HK-2 (cell line): ENCODE data around the gene DMAC2L.
"Not testable (repeated sequence)": the region's sequence is repeated elsewhere in the genome, so short reads cannot be mapped to it uniquely, and the experiment has no call there.

Source experiments
- DNase-seq: peaks from one replicate; pipeline ENCODE4 v3.0.0-alpha.2; 2018; ENCODE audit not compliant: unreplicated experiment

The DMAC2L gene, protein sequence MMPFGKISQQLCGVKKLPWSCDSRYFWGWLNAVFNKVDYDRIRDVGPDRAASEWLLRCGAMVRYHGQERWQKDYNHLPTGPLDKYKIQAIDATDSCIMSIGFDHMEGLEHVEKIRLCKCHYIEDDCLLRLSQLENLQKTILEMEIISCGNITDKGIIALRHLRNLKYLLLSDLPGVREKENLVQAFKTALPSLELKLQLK

DNA sequence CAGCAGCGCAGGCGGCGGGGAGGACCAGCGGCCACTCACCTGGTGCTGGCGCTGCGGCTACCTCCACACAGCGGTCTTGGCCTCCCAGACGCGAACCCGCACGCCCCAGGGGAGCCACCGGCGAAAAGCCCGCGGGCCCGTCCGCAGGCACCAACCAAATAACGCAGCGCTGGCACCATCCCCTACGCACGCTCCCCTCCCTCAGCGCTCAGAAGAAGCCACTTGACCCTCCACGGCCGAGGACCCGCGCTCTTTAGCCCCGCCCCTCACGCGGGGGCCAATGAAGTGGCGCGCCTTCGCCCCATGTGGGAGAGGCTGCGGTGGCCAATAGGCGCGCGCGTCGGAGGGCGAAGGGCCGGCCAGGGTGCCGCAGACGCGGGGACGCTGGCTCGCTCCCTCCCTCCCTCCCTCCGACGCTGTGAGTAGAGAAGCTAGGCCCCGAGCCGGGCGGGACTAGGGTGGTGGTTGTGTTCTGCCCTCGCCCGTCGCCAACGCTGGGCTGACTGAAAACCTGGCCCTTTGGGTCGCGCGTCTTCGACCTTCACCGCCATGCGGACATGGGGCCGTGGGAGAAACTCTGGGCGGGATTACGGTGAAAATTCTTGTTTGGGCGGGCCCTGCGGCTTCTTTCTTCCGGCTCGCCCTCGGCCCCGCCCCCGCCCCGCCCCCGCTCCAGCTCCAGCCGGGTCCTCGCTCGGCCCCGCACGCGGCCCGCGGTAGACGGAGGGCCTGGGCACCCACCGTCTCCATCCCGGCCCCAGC, at the start of gene DMAC2L, which contains the start of gene L2HGDH:
DMAC2L (plus strand) TSS at position 353 of the 762 bp plus-strand sequence. CDS start 9,164 bp downstream, outside the sequence.
L2HGDH (minus strand) TSS at position 258 of the 762 bp plus-strand sequence; CDS start at position 179, 79 bp downstream.
- peak; percentile 94 for DNase-seq

DNA sequence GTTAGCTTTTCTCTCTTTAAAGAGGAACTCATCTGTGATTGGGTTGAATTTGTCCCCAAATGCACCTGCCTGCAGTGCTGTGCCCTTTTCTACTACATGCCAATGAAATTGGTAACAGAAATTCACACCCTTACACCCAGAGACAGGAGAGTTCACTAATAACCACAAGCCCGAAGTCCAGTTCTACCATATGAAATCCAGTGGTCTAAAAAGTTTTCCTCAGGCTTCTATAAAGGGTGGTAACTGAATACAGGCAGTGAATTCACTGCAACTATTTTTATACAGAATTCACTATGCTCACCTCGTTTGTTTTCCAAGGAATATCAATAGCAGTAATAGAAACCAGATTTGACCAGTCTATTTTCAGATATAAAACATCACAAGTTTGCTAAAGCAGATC, 49.3 kb upstream of the DMAC2L start:
- no peak for DNase-seq

DNA sequence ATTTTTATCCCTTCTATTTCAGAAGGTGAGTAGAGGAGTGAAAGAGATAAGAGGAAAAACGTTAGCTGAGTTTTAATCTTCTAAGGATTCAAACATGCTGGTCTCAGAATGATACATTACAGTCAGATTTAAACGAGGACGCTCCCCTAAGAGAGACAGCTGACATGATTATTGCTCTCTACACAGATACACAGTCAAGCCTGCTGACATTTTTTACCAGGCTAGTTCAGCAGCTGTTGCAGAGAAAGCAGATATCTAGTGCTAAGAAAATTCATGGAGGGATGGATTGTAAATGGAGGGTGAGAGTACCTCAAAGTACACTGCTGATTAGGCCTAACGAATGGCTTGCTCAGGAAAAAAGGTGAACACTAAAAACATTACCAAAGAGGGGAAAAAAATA, 48.8 kb upstream of the DMAC2L start:
- no peak for DNase-seq

DNA sequence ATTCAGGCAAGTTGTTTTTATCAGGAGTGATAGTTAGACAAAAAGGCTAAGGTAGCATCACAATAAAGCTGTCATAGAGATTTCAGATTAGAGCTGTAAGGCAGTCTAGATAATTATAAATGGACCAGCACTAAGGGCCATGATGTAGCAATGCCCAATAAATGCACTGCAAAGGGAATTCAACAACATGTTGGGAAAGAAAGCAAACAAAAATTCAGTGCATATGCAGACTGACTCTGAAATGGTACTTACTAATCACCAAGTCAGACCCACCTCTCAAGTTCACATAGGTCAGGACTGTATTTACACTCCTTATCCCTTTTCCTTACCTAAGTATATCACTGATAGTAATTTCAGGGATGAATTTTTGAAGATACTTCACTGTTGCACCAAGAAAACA, 47.1 kb upstream of the DMAC2L start:
- DNase-seq = no peak

DNA sequence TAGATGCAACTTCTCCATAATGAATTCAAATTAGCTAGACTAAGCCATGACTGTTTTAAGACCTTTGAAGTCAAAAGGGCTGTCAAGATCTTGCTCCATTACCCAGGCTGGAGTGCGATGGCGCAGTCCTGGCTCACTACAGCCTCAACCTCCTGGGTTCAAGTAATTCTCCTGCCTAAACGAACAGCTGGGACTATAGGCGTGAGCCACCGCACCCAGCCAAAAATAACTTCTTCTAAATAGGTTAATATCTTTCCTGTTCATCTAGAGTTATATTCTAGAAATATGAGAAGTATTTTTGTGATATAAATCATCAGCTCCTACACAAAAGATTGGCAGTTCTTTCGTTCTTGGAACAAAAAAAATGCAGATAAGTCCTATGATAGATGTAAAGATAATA, 41.2 kb upstream of the DMAC2L start:
- no peak for DNase-seq

DNA sequence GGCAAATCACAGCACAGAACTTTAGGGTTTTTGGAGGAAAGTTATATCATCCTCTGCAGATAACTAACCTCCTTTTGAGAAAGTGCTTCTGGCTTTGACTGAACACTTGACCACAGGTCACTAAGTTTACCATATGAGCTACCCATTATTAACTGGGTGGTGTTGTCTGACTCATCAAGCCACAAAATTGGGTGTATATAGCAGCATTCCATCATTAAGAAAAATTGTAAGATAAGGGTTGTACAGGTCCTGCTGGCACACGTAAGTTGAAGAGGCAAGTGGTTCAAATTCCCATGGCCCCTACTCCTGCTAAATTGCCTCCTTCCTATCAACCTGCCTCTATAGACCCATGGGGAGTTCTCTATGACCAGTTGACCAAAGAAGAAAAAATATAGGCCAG, 39.6 kb upstream of the DMAC2L start:
- no peak for DNase-seq

DNA sequence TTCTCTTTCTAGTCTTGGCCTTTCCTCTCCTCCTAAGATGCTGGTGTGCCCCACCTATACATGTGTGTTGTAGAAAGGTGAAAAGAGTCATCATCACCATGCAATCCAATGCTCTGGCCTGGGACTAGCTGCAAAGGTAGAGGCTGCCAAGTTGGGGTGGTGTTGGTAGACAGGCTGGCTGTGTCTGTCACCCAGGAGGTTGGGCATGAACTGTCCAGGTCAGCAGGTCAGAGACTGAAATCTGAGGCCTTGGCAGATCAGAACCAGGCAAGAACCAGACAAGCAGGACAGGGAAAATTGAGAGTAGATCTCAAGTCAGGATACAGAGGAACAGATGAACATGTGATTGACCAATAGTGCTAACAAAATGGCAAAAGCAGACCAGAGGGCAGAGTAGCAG, 26.3 kb upstream of the DMAC2L start:
- no peak for DNase-seq

DNA sequence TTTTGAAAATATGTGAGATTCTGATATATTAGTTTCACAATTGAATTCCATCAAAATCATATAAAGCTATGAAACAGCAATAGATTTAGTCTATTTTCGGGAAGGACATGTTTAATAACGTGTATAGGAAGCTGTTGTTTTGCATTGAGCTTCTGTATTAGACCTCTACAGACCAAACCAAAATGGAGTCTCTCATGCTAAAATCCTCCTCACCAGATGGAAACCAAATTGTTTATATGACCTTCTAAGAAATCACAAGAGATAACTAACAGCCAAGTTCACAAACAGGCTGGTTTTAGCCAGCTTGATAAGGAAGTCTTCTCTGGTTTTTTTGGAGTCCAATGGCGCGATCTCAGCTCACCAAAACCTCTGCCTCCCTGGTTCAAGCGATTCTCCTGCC, 24.0 kb upstream of the DMAC2L start:
- no peak for DNase-seq

DNA sequence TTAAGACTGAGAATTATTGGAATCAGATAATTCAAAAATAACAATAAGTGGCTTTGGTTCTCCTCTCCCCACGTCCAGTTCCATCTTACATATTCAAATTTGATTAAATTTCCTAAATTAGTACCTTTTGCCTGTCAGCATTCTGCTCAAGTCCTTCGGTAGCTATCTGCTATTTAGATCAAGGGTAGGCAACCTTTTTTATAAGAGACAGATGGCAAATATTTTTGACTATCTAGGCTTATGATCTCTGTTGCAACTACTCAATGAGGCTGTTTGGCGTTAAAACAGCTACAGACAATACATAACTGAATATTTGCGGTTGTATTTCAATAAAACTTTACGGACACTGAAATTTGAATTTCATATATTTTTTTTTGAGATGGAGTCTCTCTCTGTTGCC, 21.8 kb upstream of the DMAC2L start:
- no peak for DNase-seq

DNA sequence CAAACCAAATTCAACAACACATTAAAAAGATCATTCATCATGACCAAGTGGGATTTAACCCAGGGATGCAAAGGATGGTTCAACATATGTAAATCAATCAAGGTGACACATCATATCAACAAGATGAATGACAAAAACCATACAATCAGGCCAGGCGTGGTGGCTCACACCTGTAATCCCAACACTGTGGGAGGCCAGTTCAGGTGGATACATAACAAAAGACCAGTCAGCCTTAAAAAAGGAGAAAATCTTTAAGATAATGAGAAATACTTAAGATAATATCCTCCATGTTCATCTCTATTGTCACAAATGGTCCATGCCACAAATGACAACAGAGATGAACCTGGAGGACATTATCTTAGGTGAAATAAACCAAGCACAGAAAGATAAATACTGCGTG, 12.5 kb upstream of the DMAC2L start:
- DNase-seq = no peak

DNA sequence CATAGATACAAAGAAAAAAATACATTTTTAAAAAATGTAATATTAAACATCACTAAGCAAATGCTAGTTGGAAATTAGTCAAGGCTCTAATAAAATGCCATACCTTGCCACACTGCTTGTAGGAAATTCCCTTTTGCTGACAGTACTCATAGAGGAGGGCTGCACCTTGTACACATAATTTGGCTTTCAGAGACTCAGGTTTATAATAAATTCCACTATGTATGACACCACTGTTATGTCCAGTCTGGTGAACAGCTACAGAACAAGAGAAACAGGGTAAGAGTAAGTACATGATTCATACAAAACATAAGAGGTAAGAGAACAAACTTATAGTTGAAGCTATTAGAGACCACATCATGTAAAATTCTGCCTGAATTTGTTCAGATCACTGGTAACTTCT, 10.2 kb upstream of the DMAC2L start:
- DNase-seq = no peak

DNA sequence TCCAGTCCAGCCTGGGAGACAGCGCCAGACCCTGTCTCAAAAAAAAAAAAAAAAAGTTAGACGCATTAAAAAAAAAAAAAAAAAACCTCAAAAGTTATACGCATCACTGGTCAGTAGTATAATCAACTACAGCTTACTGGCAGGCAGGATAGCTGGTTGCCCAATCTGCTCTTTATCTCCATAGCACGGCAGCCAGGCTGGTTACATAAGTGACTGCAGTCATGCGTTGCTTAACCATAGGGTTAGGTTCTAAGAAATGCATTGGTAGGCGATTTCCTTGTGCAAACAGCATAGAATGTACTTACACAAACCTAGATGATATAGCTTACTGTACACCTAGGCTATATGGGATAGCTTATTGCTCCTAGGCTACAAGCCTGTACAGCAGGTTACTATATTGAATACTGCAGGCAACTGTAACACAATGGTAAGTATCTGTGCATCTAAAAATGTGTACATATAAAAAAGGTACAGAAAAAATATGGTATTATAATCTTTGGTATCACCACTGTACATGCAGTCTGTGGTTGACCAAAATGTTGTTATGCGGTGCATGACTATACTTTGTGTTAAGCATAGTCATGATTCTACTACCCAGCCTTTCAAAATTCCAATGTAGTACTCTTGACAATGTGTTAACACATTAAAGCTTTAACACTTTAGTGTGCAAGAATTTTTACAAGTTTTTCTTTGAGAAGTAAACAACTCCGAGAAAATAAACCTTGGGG, 8.2 kb upstream of the DMAC2L start:
- peak; percentile 62 for DNase-seq

DNA sequence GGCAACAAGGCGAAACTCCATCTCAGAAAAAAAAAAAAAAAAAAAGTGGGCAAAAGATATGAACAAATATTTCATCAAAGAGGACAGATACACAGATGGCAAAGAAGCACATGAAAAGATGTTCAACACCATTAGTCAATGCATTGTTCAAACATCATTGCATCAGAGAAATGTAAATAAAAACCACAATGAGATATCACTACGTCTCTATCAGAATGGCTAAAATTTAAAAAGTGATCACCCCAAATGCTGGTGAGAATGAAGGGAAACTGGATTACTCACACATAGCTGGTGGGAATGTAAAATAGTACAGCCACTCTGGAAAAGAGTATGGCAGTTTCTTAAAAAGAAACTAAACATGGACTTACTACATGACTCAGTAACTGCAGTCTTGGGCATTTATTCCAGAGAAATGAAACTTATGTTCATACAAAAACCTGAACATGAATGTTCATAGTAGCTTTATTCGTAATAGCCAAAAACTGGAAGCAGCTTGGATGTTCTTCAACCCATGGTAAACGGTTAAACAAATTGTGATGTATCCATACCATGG, 3.7 kb upstream of the DMAC2L start:
- DNase-seq = no peak

DNA sequence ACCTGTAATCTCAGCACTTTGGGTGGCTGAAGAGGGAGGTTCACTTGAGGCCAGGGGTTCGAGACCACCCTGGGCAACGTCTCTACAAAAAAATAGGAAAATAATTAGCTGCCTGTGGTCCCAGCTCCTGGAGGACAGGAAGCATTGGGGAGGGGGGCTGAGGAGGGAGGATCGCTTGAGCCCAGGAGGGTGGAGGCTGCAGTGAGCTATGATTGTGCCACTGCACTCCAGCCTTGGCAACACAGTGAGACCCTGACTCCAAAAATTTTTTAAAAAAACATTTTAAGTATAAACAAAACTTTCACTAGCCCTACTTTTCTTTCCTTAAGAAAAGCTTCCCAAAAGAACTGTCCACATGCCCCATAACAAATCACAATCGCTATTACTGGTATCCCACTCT, 1.7 kb upstream of the DMAC2L start:
- no peak for DNase-seq

DNA sequence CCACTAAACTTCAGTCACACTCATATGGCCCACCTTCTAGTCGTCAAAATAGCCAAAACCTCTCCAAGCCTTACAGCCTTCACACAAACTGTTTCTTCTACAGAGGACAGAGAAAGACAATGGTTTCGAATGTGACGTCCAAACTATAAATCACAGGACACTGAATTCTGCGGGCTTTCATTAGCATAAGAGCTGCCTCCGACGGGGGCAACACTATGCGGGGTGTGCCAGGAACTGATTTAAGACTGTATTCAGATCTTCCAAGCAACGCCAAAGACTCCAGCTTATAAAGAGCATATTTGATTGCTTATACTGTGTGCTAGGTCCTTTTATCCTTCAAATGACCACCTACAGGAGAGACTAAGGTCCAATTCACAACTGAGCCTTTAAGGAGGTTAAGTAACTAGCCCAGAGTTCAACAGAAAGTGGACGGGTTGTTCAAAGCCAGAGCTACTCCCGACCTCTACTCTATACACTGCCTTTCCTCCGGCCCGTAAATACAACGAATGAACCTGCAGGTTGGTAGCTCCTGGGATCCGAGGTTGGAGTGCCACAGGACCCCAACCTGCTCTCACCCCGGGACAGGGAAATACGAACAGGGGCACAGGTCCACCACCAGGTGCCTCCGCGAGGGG, 670 bp upstream of the DMAC2L start:
- no peak for DNase-seq

DNA sequence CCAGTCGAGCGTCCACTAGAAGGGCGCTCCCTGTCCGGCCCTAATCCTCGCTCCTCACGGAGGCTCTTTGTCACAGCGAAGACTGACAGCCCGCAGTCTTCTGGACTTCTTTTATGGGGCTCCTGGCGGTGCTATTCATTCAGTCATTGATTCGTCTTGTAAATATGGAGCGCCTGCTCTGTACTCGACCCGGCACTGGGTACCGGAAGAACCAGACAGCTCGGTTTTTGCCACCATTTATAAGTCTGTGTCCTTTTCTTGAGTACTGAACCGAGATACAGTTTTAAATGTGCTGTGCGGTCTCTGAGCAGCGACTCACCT, 570 bp downstream of the DMAC2L start:
- no peak for DNase-seq

DNA sequence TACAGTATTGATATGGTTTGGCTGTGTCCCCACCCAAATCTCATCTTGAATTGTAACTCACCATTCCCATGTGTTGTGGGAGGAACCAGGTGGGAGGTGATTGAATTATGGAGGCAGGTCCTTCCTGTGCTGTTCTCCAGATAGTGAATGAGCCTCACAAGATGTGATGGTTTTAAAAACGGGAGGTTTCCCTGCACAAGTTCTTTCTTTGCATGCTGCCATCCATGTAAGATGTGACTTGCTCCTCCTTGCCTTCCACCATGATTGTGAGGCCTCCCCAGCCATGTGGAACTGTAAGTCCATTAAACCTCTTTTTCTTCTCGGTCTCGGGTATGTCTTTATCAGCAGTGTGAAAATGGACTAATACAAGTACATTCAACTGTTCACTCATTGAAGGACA, 2.0 kb downstream of the DMAC2L start:
- not testable (repeated sequence) for DNase-seq

DNA sequence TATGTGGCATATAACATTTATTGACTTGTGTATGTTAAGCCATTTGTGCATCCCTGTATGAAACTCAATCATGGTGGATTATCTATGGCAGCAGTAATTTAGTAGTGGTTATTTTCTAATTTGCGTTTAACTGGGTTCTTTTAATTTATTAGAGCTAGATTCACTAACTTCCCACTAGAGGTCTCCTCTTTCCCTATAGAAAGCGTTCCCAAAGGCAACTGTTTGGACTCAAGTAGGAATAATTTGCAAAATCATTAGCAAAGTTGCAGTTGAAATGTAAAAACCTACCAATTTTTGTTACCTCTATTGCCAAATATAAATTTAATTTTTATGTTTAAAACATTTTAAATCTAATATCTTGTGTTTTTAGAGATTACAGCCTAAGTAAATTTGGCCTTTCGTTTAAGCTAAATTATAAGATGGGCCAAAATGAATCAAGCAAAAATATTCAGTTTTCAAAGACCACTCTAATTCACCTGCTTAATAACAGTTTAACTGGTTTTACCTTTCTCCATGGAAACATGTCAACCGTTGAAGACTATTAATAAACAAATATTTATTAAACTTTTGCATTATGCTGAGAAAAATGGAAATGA, 6.0 kb downstream of the DMAC2L start:
- no peak for DNase-seq

DNA sequence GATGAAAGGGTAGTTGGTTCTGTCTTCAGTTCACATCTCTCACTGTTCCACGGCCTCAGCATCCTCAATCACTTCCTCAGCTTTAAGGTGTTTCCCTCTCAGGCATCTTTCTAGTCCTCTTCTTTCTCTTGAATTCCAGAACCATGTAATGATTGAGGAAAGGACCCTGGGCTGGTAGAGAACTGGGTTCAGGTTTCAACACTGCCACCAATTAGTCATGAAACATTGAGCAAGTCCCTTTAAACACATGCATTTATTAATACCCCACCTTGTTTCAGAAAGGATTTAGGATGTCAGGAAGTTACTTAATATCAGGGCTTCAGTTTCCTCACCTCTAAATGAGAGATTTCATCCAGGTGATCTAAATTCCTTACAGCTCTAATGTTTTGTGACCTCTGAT, 7.2 kb downstream of the DMAC2L start:
- no peak for DNase-seq

DNA sequence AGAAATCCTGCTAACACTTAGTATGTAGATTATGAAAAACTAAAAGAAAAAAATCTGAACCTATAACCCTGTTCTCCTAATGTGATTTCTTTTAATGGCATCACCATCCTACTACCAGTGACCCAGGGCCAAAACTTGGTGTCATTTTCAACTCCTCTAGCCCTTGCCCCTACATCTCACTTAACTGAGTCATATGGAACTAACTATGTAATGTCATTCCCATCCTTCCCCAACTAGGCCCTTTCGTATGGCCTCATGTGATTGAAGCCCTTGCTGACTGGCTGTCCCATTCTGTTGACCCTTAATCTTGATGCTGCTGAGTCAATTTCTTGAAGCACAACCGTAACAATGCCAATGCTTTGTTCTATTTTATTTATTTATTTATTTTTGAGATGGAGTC, 7.6 kb downstream of the DMAC2L start:
- DNase-seq = no peak

DNA sequence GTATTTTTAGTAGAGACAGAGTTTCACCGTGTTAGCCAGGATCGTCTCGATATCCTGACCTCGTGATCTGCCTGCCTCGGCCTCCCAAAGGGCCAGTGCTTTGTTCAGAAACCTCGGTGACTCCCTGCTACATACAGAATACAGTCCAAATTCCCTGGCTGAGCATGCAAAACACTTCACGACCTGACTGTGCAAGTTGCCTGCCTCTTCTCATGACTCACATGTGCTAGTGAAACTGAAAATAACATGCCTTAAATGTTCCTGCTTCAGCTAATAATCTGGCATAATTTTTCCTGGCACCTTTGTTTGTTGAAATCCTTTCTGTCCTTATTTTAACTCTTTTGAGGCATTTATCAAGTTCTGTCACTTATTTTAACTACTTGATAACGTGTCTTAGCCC, 8.2 kb downstream of the DMAC2L start:
- no peak for DNase-seq
